ENCODE data around the gene ACOX2. TPM values are rescaled to one million over a fixed set of nuclear protein-coding genes. Genes with fewer than 3 reads are reported as not detected.

Gene ACOX2
- total RNA-seq, 1 experiment from 2014 or later = 3.2 TPM

DNA sequence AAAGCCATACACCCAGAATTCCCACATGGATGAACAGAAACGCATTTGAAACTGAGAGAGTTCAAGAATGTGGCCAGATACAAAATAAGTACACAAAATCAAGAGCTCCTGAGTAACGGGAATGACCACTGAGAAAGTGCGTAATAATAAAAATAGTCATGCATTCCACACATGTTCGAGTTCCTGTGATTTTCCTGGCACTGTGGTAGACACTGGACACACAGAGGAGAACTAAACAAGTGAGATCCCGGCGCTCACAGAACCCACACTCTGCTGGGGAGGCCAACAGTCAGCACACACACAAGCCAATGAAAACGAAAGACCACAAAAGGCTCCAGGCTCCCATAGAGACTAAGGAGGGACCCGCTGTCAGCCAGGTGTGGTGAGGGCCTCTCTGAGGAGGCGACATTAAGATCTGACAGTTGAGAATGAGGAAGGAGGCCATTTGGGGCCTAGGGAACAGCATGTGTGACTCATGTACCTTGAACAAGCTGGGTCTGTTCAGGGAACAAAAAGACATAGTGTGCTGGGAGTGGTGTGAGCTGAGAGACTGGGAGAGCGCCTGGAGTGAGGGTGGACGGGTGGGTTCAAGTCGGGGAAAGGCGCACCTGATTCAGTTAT lies 35.1 kb upstream of the ACOX2 start:
- BruUV-seq (replicated peaks) = no TSS peak

DNA sequence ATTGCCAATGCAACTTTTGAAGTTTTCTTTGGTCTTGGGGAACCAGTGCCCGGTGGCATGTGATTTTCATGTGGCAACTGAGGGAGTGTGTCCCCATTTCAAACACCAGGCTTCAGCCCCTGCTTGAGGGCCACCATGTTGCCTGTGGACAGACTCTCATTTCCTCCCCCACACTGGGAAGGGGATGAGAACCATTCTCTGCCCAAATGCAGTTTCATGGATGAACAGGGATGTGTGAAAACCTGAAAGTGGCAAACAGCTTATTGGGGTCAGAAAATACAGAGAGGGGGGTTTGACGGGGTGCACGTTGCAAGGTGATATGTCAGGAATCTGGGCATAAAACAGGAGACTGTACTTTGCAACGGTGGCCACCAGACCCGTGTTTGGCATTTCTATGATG lies 33.9 kb upstream of the ACOX2 start:
- H3K9me3 ChIP-seq (ENCODE audit: control insufficient read depth, insufficient read depth, low read depth, low read length) = no peaks in the 10 kb centered on the region
- ChIA-PET CTCF (no interaction called here), POLR2A (no interaction called here)
- no peaks in the 10 kb centered on the region; the same call in 1 of the 2 replicates for H3K4me1 ChIP-seq (ENCODE audit: control insufficient read depth, insufficient read depth, low read length)
- in situ Hi-C loops (cut with HindIII; ENCODE audit: low pct_unique_long_range_greater_than_20kb, low sequenced_read_pairs) = no loop called here
- no peak for DNase-seq (ENCODE audit: low read depth, low spot score)
- intact Hi-C loops (cut with micrococcal nuclease; ENCODE audit: unreplicated experiment) = no loop called here
- no TSS peak for BruUV-seq (replicated peaks)
- H3K27ac ChIP-seq (ENCODE audit: low read length) = no peak overlapping the region
- no peaks in the 10 kb centered on the region for H3K27me3 ChIP-seq (ENCODE audit: control insufficient read depth, insufficient read depth, low read length)
- ATAC-seq = no peak
- H3K36me3 ChIP-seq (ENCODE audit: control insufficient read depth, insufficient read depth, low read length) = no peaks in the 10 kb centered on the region
- TF ChIP-seq TCF7L2 (IDR thresholded peaks at IDR 0.05; ENCODE audit: low read depth, low read length) = no peak
- TF ChIP-seq, protein P1, sequence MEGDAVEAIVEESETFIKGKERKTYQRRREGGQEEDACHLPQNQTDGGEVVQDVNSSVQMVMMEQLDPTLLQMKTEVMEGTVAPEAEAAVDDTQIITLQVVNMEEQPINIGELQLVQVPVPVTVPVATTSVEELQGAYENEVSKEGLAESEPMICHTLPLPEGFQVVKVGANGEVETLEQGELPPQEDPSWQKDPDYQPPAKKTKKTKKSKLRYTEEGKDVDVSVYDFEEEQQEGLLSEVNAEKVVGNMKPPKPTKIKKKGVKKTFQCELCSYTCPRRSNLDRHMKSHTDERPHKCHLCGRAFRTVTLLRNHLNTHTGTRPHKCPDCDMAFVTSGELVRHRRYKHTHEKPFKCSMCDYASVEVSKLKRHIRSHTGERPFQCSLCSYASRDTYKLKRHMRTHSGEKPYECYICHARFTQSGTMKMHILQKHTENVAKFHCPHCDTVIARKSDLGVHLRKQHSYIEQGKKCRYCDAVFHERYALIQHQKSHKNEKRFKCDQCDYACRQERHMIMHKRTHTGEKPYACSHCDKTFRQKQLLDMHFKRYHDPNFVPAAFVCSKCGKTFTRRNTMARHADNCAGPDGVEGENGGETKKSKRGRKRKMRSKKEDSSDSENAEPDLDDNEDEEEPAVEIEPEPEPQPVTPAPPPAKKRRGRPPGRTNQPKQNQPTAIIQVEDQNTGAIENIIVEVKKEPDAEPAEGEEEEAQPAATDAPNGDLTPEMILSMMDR (IDR thresholded peaks at IDR 0.05) = no peak
- TF ChIP-seq, protein P2, sequence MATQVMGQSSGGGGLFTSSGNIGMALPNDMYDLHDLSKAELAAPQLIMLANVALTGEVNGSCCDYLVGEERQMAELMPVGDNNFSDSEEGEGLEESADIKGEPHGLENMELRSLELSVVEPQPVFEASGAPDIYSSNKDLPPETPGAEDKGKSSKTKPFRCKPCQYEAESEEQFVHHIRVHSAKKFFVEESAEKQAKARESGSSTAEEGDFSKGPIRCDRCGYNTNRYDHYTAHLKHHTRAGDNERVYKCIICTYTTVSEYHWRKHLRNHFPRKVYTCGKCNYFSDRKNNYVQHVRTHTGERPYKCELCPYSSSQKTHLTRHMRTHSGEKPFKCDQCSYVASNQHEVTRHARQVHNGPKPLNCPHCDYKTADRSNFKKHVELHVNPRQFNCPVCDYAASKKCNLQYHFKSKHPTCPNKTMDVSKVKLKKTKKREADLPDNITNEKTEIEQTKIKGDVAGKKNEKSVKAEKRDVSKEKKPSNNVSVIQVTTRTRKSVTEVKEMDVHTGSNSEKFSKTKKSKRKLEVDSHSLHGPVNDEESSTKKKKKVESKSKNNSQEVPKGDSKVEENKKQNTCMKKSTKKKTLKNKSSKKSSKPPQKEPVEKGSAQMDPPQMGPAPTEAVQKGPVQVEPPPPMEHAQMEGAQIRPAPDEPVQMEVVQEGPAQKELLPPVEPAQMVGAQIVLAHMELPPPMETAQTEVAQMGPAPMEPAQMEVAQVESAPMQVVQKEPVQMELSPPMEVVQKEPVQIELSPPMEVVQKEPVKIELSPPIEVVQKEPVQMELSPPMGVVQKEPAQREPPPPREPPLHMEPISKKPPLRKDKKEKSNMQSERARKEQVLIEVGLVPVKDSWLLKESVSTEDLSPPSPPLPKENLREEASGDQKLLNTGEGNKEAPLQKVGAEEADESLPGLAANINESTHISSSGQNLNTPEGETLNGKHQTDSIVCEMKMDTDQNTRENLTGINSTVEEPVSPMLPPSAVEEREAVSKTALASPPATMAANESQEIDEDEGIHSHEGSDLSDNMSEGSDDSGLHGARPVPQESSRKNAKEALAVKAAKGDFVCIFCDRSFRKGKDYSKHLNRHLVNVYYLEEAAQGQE (IDR thresholded peaks at IDR 0.05; ENCODE audit: insufficient read depth in 1 of 2, low read depth in 2 of 2, low read length in 1 of 2) = no peak
- no peak for TF ChIP-seq POLR2AphosphoS5 (IDR thresholded peaks at IDR 0.05; ENCODE audit: low read depth, low read length)
- no peak for TF ChIP-seq SIN3A (IDR thresholded peaks at IDR 0.05; ENCODE audit: borderline replicate concordance, insufficient read depth, low read depth, low read length)
- no peak overlapping the region for H3K4me3 ChIP-seq (ENCODE audit: low read depth in 2 of 2, low read length in 2 of 2)

More for the DNA sequence above, 35.1 kb upstream of the ACOX2 start:
- Histone ChIP-seq H3K4me1 (ENCODE audit: control insufficient read depth, insufficient read depth, low read length) (no peaks in the 10 kb centered on the region; the same call in 1 of the 2 replicates), H3K36me3 (ENCODE audit: control insufficient read depth, insufficient read depth, low read length) (no peaks in the 10 kb centered on the region), H3K27me3 (ENCODE audit: control insufficient read depth, insufficient read depth, low read length) (no peaks in the 10 kb centered on the region), H3K9me3 (ENCODE audit: control insufficient read depth, insufficient read depth, low read depth, low read length) (no peaks in the 10 kb centered on the region), H3K4me3 (ENCODE audit: low read depth in 2 of 2, low read length in 2 of 2) (no peak overlapping the region), H3K27ac (ENCODE audit: low read length) (no peak overlapping the region)
- TF ChIP-seq SIN3A (IDR thresholded peaks at IDR 0.05; ENCODE audit: borderline replicate concordance, insufficient read depth, low read depth, low read length) (no peak), POLR2AphosphoS5 (IDR thresholded peaks at IDR 0.05; ENCODE audit: low read depth, low read length) (no peak), TCF7L2 (IDR thresholded peaks at IDR 0.05; ENCODE audit: low read depth, low read length) (no peak)
- TF ChIP-seq, protein P2 (IDR thresholded peaks at IDR 0.05; ENCODE audit: insufficient read depth in 1 of 2, low read depth in 2 of 2, low read length in 1 of 2) = no peak
- TF ChIP-seq, protein P1 (IDR thresholded peaks at IDR 0.05) = no peak
- intact Hi-C loops (cut with micrococcal nuclease; ENCODE audit: unreplicated experiment) = no loop called here
- DNase-seq (ENCODE audit: low read depth, low spot score) (no peak), ATAC-seq (no peak)
- ChIA-PET CTCF (no interaction called here), POLR2A (no interaction called here)
- in situ Hi-C loops (cut with HindIII; ENCODE audit: low pct_unique_long_range_greater_than_20kb, low sequenced_read_pairs) = no loop called here
